Upper lobe of left lung (tissue), 4 donors: Measurements from ENCODE around the gene CNN3.

ENCODE experiments used
- CTCF ChIP-seq, 6 experiments: fragments of 450-650 bp in 4 of 6; fragments of 200-600 bp in 2 of 6; sonication (generic) in 2 of 6; IDR thresholded peaks; one replicate each; pipeline ENCODE4 v1.5.1; 2016 to 2019; ENCODE audit warnings: antibody characterized with exemption in 6 of 6
- EP300 ChIP-seq, 4 donors: sonication (generic); formaldehyde crosslinking; IDR thresholded peaks; one replicate each; pipeline ENCODE4 v1.5.1; 2017; ENCODE audit warnings: antibody characterized with exemption in 4 of 4, control low read depth in 2 of 4
- POLR2A ChIP-seq, 4 donors: fragments of 450-650 bp; IDR thresholded peaks; one replicate each; pipeline ENCODE4 v1.5.1; 2016 to 2017; ENCODE audit warnings: antibody characterized with exemption in 4 of 4, mild to moderate bottlenecking in 2 of 4
- POLR2AphosphoS5 ChIP-seq, 2 donors: sonication (generic); formaldehyde crosslinking; IDR thresholded peaks; one replicate each; pipeline ENCODE4 v1.5.1; 2017; ENCODE audit warnings: antibody characterized with exemption in 2 of 2

- TF ChIP-seq CTCF (IDR thresholded peaks at IDR 0.05) (no peak), POLR2A (IDR thresholded peaks at IDR 0.05) (no peak), EP300 (IDR thresholded peaks at IDR 0.05) (no peak), POLR2AphosphoS5 (IDR thresholded peaks at IDR 0.05) (no peak)
These were observed 1.5 kb upstream of the CNN3 start for GRCh38 chr1:94928293-94928939.
